ENCODE measurements around the gene POU3F1.

- TF ChIP-seq POLR2AphosphoS5 (IDR thresholded peaks at IDR 0.05; ENCODE audit: insufficient read depth in 1 of 2, low read depth in 1 of 2), result no peak
- no peak for TF ChIP-seq CTCF (IDR thresholded peaks at IDR 0.05)
Observed at GRCh38 chr1:38031513-38031866, 15.1 kb downstream of the POU3F1 start.

Data from vagina (tissue), 2 donors.